NCI-H510A (cell line): ENCODE data around the gene DERA.
"Not testable (repeated sequence)": the region's sequence is repeated elsewhere in the genome, so short reads cannot be mapped to it uniquely, and the experiment has no call there.

Experiments used
- DNase-seq: peaks from one replicate; lab custom pipeline; 2025; lab: John Stamatoyannopoulos, UW

Gene DERA

GRCh38 chr12:15963271-15963670 is 52.1 kb downstream of the DERA start:
- no peak for DNase-seq

DNA sequence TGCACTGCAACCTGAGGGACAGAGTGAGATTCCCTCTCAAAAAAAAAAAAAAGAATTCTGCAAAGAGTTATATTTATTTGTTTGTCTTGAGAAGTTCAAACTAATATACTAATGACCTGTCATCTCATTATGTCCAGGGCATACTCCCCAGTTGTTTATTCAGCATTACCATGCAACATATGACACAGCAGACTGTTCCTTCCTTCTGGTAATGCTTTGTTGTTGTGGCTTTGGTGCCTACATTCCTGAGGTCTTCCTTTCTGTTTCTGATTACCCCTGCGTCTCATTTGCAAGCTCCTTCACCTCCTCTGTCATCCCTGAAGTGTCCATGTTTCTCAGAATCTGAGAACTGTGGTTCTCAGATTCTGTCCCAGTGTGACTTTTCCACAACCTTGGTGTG is 55.3 kb downstream of the DERA start:
- DNase-seq: no peak

- DNase-seq: not testable (repeated sequence)
These were observed 55.9 kb downstream of the DERA start for GRCh38 chr12:15967053-15967452.

- no peak for DNase-seq
These were observed 60.1 kb downstream of the DERA start for GRCh38 chr12:15971211-15971610.

GRCh38 chr12:15972894-15973293 is 61.8 kb downstream of the DERA start:
- DNase-seq: no peak

- no peak for DNase-seq
These were observed 67.1 kb downstream of the DERA start for GRCh38 chr12:15977999-15978951.

DNA sequence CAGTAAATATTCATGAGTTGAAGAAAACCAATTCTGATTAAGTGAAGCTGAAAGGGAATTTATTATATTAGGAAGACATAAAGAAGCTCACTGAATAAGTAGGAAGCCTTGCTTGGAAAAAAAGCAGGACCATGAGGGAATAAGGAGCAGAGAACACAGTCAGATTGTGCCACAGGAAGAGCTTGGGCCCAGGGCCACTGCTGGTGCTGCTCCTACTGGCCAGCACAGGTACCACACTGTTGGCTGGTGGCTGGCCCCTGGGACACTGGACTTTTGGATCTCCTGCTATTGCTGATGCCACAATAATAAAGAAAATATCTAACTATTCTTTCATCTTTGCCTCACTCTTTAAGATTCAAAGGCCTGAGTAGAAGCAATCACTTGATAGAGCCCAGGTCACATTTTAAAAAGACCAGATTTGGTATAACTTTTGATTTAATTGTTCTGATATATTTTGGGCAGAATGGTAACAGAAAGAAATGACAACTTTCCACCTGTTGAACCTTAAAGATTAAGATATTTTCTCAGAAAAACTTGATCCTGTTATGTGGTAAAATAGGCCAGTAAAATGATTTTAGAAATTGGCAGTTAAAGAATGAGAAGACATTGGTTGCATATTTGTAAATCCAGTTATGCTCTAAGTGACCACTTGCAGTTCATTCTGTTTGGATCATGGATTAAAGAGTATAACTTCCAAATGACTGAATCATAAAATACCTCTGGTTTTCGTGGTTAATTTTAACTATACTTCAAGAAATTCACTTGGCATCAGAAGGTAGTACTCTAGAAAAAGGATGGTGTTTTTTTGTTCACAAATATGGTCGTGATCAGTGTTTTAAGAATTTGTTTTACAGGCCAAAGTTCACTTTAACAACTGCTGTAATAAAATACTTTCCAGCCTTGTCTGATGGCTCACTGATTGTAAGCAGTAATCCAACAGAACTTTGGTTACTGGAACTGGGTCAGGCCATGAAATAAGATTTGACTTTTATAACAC is 68.3 kb downstream of the DERA start:
- no peak for DNase-seq

DNA sequence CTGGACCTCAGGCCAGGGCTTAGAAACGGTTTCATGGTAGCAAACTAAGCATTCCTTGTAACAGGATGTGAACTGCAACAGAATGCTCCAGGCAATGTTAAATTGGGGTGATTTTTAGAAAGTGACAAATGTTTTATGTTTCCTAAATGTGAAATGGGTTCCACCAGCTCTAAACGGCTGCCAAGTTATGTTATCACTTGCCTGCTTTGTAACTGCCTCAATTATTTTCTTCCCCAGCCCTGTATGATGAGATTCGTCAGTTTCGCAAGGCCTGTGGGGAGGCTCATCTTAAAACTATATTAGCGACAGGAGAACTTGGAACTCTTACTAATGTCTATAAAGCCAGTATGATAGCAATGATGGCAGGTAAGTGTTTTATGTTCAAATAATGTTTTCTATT is 70.9 kb downstream of the DERA start:
- DNase-seq: no peak

DNA sequence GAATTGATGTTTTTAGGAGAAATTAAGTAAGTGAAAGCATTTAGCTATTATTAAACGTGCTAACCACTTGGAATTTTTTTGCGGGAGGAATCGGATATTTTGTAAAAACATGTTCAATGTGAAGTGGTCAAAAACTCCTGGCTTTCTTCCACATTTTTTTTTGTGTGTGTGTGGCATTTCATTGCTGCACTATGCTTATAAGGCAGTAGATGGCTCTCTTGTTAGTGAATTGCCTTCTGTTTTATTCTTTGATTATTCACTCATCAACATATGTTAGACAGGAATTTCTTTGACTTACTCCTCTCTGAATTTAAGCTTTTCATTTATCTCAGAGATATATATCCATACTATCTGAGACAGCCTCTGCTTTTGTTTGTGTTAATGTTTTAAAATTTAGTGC is 71.3 kb downstream of the DERA start:
- DNase-seq: no peak

GRCh38 chr12:15982921-15983320 is 71.8 kb downstream of the DERA start:
- no peak for DNase-seq

DNA sequence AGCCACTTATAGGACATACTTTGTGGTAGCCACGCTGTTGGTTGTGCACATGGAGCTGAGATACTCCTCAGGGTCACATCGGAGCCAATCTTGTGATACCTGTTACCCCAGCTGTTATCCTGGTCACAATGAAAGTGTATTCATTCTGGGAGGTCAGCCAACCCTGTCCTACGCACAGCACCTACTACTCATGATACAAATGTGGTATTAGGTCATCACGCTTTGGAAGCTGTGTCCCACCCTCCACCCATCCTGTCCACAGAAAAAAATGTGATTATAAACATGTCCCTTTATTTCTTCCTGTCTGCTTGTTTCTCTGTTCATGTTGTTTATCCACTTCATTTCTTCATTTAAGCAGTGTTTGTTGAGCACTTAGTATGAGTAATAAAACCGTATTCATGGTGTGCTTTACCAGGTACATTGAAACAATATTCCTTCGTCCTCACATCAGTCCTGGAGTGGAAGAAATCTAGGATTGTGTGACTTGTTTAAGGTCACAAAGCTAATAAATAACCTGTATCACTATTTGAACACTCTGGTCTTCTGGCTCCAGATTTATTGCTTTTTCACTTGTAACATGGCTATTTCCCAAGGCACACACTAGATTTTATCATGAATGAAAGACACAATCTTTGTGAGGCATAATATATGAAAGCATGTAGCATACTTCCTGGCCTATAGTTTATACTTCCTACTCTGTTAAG is 73.1 kb downstream of the DERA start:
- DNase-seq: no peak

- DNase-seq: no peak
These were observed 73.8 kb downstream of the DERA start for GRCh38 chr12:15984963-15985362.

DNA sequence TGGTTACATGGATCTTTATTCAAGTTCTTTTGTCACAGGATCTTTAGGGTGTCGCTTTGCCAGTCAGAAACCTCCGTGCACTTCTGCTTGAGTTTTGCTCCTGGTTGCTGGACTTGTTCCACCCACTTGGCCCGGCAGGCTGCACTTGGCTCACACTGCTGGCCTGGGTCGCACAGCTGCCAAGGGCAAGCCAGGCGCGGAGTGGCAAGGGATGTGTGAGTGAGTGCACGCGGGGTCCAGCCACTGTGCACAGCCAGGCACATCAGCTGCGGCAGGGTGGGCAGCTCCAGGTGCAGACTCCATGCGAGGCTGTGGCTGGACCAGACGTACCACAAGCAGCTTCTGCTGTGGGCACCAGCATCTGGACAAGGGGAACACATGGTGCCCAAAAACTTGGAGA is 76.6 kb downstream of the DERA start:
- DNase-seq: no peak

GRCh38 chr12:15988983-15989755 is 78.0 kb downstream of the DERA start:
- no peak for DNase-seq

DNA sequence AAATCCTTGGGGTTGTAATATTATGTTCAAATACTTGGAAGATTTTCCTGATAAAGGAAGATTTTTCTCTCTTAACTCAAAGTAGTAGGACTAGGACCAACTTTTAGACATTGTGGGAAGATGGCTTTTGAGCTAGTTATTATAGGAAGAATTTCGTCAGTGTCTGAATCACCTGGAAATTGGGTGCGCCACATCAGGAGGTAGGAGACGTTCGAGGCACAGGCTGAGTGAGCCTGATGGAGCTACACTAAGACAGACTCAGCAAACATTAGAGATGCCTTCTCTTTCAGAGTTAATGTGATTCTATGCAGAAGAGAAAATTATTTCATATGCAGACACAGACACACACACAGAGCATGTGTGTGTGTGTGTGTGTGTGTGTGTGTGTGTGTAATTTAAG is 84.7 kb downstream of the DERA start:
- no peak for DNase-seq

- no peak for DNase-seq
These were observed 85.1 kb downstream of the DERA start for GRCh38 chr12:15996254-15996653.

- DNase-seq: no peak
These were observed 85.8 kb downstream of the DERA start for GRCh38 chr12:15996948-15997347.

- DNase-seq: no peak
These were observed 86.8 kb downstream of the DERA start for GRCh38 chr12:15997910-15998309.

DNA sequence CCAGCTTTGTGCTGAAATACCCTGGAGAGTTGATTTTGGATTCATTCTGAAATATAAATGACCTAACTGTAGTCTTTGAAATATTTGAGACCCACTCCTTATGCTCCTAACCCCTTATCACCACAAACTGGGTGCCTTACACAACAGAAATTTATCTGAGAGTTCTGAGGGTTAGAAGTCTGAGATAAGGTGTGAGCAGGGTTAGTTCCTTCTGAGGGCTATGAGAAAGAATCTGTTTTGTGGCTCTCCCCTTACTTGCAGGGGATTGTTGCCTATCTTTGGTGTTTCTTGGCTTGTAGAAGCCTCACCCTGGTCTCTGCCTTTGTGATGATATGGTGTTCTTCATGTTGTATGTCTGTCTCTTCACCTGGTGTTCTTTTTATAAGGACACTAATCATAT is 91.7 kb downstream of the DERA start:
- no peak for DNase-seq

GRCh38 chr12:16003460-16003859 is 92.3 kb downstream of the DERA start:
- no peak for DNase-seq

DNA sequence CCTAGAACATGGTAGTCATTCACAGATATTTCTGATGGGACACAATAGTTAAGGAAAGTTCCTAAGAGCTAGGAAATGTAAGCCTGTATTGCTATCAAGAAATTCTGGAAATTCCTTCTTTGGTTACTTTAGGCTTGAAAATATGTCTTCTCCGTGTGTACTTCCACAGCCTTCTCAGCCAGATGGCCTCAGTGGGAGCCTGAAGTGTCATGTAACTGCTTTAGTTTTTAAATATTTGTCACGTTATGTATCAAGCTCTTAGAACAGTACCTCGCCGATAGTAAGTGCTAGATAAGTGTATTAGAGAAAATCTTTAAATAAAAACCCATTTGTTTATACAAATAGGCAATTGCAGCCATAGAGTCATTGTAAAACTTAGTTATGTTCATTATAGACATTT is 95.6 kb downstream of the DERA start:
- DNase-seq: no peak
